Peyer's patch (tissue), 4 donors: ENCODE results near the gene ACTMAP. TPM values are rescaled to one million over a fixed set of nuclear protein-coding genes. Genes with fewer than 3 reads are reported as not detected.
A peak's percentile ranks its signal among the peaks of the same experiment; 100 is the strongest.

Experiments used
- DNase-seq, 3 donors: peaks; one replicate each; pipeline ENCODE4 v3.0.0-alpha.2; 2017 to 2019
- H3K27ac ChIP-seq, 4 donors: fragments of 200-600 bp; sonication (generic); one replicate each; pipeline ENCODE4 v1.5.1; 2016 to 2019
- H3K27me3 ChIP-seq, 2 donors: fragments of 200-600 bp; sonication (generic); one replicate each; pipeline ENCODE4 v1.5.1; 2019
- H3K36me3 ChIP-seq, 3 donors: fragments of 200-600 bp; sonication (generic); one replicate each; pipeline ENCODE4 v1.5.1; 2016 to 2019
- H3K4me1 ChIP-seq, 4 donors: fragments of 200-600 bp; sonication (generic); one replicate each; pipeline ENCODE4 v1.5.1; 2016 to 2019
- H3K4me3 ChIP-seq, 4 donors: fragments of 200-600 bp; sonication (generic); 1 replicate in 3 of 4; 2 replicates in 1 of 4; pipeline ENCODE4 v1.5.1; 2016 to 2019; ENCODE audit warnings: mild to moderate bottlenecking in 1 of 4
- H3K9me3 ChIP-seq, 4 donors: fragments of 200-600 bp; sonication (generic); one replicate each; pipeline ENCODE4 v1.5.1; 2016 to 2019; ENCODE audit warnings: mild to moderate bottlenecking in 1 of 4
- POLR2A ChIP-seq, 2 donors: fragments of 450-650 bp; IDR thresholded peaks; one replicate each; pipeline ENCODE4 v1.5.1; 2017; ENCODE audit warnings: antibody characterized with exemption in 2 of 2, mild to moderate bottlenecking in 2 of 2, moderate library complexity in 2 of 2
- total RNA-seq, 4 donors: library from RNA; depleted of rRNA; stranded (reverse); fragments of >200 nt; gene quantifications; one replicate each; pipeline ENCODE4 v1.1.0, GENCODE V29; 2016
- TF ChIP-seq, protein P1 (sequence below), 6 experiments: fragments of 450-650 bp in 4 of 6; fragments of 200-600 bp in 2 of 6; sonication (generic) in 1 of 6; IDR thresholded peaks; one replicate each; pipeline ENCODE4 v1.5.1; 2017 to 2019; ENCODE audit warnings: antibody characterized with exemption in 6 of 6, mild to moderate bottlenecking in 3 of 6, moderate library complexity in 1 of 6

ACTMAP gene
- total RNA-seq, 4 donors from 2014 or later: 7.4 to 33.0 (median 21.6) TPM

GRCh38 chr19:40752257-40752781, 2.0 kb upstream of the ACTMAP start:
- no peak for DNase-seq
- Histone ChIP-seq H3K27ac (peak overlapping the region; percentile 91 to 97 (median 92)), H3K4me1 (peaks cover 0 to 46% (median 29%) of the 10 kb centered on the region in 4 donors), H3K36me3 (peaks cover 0 to 8% (median 0%) of the 10 kb centered on the region in 3 donors), H3K27me3 (no peaks in the 10 kb centered on the region), H3K9me3 (no peaks in the 10 kb centered on the region), H3K4me3 (peak overlapping the region; percentile 61 to 79 (median 70))
- TF ChIP-seq, protein P1, sequence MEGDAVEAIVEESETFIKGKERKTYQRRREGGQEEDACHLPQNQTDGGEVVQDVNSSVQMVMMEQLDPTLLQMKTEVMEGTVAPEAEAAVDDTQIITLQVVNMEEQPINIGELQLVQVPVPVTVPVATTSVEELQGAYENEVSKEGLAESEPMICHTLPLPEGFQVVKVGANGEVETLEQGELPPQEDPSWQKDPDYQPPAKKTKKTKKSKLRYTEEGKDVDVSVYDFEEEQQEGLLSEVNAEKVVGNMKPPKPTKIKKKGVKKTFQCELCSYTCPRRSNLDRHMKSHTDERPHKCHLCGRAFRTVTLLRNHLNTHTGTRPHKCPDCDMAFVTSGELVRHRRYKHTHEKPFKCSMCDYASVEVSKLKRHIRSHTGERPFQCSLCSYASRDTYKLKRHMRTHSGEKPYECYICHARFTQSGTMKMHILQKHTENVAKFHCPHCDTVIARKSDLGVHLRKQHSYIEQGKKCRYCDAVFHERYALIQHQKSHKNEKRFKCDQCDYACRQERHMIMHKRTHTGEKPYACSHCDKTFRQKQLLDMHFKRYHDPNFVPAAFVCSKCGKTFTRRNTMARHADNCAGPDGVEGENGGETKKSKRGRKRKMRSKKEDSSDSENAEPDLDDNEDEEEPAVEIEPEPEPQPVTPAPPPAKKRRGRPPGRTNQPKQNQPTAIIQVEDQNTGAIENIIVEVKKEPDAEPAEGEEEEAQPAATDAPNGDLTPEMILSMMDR (IDR thresholded peaks at IDR 0.05): no peak
- no peak for TF ChIP-seq POLR2A (IDR thresholded peaks at IDR 0.05)

DNA sequence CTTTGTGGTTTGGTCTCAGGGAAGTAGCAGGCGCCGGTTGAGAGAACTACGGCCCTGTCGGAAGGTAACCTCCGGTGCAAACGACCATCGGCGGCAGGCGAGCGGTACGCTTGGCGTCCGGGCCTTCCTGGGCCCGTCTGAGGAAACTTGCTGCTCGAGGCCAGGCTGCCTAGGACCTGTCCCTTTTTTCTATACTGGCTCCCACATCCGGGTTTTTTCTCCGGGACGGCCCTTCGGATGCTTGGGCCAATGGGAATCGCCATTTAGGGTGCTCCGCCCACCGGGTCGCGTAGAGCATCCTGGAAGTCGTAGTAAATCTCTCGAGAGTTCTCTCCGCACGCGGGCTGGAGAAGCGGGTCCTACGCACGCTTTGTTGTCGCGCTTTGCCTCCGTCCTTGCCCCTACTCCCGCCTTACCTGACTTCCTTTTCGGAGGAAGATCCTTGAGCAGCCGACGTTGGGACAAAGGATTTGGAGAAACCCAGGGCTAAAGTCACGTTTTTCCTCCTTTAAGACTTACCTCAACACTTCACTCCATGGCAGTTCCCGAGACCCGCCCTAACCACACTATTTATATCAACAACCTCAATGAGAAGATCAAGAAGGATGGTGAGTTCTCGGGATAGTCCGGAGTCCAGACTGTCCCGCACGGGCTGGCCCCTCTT, 729 bp upstream of the ACTMAP start, which contains the start of gene SNRPA:
Gene SNRPA, plus strand, starts transcription at position 330 of the 664 bp plus-strand sequence. Its CDS starts 206 bp downstream, at position 536.
- Histone ChIP-seq H3K4me3 (peak within 1 kb of the TSS; percentile 61 to 79 (median 70)), H3K27ac (peak within 1 kb of the TSS; percentile 92 to 97 (median 93)), H3K36me3 (peaks cover 0 to 5% (median 0%) of the 10 kb centered on the region in 3 donors), H3K9me3 (no peaks in the 10 kb centered on the region), H3K4me1 (peaks cover 0 to 46% (median 28%) of the 10 kb centered on the region in 4 donors), H3K27me3 (no peaks in the 10 kb centered on the region)
- peak; percentile 97 to 99 (median 98) for DNase-seq
- peak; percentile 85 to 96 for TF ChIP-seq POLR2A (IDR thresholded peaks at IDR 0.05)
- TF ChIP-seq, protein P1 (IDR thresholded peaks at IDR 0.05): no peak

- Histone ChIP-seq H3K4me1 (peaks cover 0 to 17% (median 4%) of the 10 kb centered on the region in 4 donors), H3K4me3 (no peak overlapping the region), H3K9me3 (no peaks in the 10 kb centered on the region), H3K36me3 (no peaks in the 10 kb centered on the region), H3K27me3 (no peaks in the 10 kb centered on the region), H3K27ac (no peak overlapping the region)
- DNase-seq: no peak
- TF ChIP-seq POLR2A (IDR thresholded peaks at IDR 0.05): no peak
- TF ChIP-seq, protein P1 (IDR thresholded peaks at IDR 0.05): no peak
These were observed 2.7 kb downstream of the ACTMAP start for GRCh38 chr19:40747536-40747935.

DNA sequence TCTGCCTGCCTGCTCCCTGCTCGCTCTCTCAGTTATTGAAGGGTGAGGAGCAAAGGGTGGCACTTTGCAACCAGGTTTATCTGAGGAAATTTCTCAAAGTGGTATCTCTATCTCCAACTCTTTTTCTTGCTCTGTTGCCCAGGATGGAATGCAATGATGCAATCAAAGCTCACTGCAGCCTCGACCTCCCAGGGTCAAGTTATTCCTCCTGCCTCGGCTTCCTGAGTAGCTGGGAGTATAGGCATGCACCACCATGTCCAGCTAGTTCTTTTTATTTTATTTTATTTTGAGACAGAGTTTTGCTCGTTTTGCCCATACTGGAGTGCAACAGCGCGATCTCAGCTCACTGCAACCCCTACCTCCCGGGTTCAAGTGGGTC, 4.9 kb downstream of the ACTMAP start:
- DNase-seq: no peak
- Histone ChIP-seq H3K27me3 (no peaks in the 10 kb centered on the region), H3K9me3 (no peaks in the 10 kb centered on the region), H3K27ac (no peak overlapping the region), H3K36me3 (peaks cover 0 to 2% (median 0%) of the 10 kb centered on the region in 3 donors), H3K4me3 (no peak overlapping the region), H3K4me1 (peaks cover 0 to 14% (median 3%) of the 10 kb centered on the region in 4 donors)
- TF ChIP-seq, protein P1 (IDR thresholded peaks at IDR 0.05): no peak
- TF ChIP-seq POLR2A (IDR thresholded peaks at IDR 0.05): no peak

GRCh38 chr19:40744554-40745401, 5.5 kb downstream of the ACTMAP start:
- Histone ChIP-seq H3K27ac (no peak overlapping the region), H3K4me3 (no peak overlapping the region), H3K9me3 (no peaks in the 10 kb centered on the region), H3K4me1 (peaks cover 0 to 13% (median 2%) of the 10 kb centered on the region in 4 donors), H3K27me3 (no peaks in the 10 kb centered on the region), H3K36me3 (peaks cover 0 to 8% (median 0%) of the 10 kb centered on the region in 3 donors)
- no peak for DNase-seq
- TF ChIP-seq POLR2A (IDR thresholded peaks at IDR 0.05): no peak
- TF ChIP-seq, protein P1 (IDR thresholded peaks at IDR 0.05): no peak
